ENCODE measurements around the gene HRCT1. TPM values are rescaled to one million over a fixed set of nuclear protein-coding genes. Genes with fewer than 3 reads are reported as not detected.

The HRCT1 gene
- total RNA-seq, 2 experiments from 2014 or later: not detected

GRCh38 chr9:35907711-35908503, 1.9 kb downstream of the HRCT1 start:
- no peaks in the 10 kb centered on the region for H3K9me3 Mint-ChIP-seq
- intact Hi-C loops (cut with DNase I, micrococcal nuclease): no loop called here
- ATAC-seq (ENCODE audit: poor library complexity) (peak; percentile 54), DNase-seq (peak in 3 of 14 experiments; percentile 42 to 47 (median 44))
- Histone ChIP-seq H3K4me1 (ENCODE audit: insufficient read depth, low read length) (peaks cover 94% of the 10 kb centered on the region), H3K36me3 (ENCODE audit: insufficient read depth, low read length) (no peaks in the 10 kb centered on the region), H3K27ac (ENCODE audit: low read depth in 1 of 2, low read length in 2 of 2) (no peak overlapping the region), H3K9me3 (ENCODE audit: control insufficient read depth in 1 of 2, insufficient read depth in 1 of 2, low read length in 2 of 2) (no peaks in the 10 kb centered on the region), H3K27me3 (ENCODE audit: control insufficient read depth in 1 of 2, insufficient read depth in 2 of 2, low read length in 2 of 2) (no peaks in the 10 kb centered on the region), H3K4me3 (ENCODE audit: low read length) (no peak overlapping the region)
- H3K27ac Mint-ChIP-seq: peak overlapping the region; percentile 88
- CTCF ChIA-PET: no interaction called here
- H3K4me3 Mint-ChIP-seq: peak overlapping the region; percentile 71
- H3K4me1 Mint-ChIP-seq (ENCODE audit: low read depth): peaks cover 80% of the 10 kb centered on the region
- H3K36me3 Mint-ChIP-seq (ENCODE audit: low read depth): no peaks in the 10 kb centered on the region
- POLR2A ChIA-PET: interaction anchor here (1.0 to 2.2 kb wide), 2 partner anchors 26 to 33 kb away, joined by 3 to 5 read pairs; no protein-coding TSS in a partner anchor
- TF ChIP-seq CTCF (IDR thresholded peaks at IDR 0.05): no peak
- H3K27me3 Mint-ChIP-seq: peaks cover 1% of the 10 kb centered on the region

- Histone ChIP-seq H3K27ac (ENCODE audit: low read depth in 1 of 2, low read length in 2 of 2) (peak overlapping the region; percentile 21 to 78), H3K4me1 (ENCODE audit: insufficient read depth, low read length) (peaks cover 90% of the 10 kb centered on the region), H3K4me3 (ENCODE audit: low read length) (no peak overlapping the region), H3K36me3 (ENCODE audit: insufficient read depth, low read length) (no peaks in the 10 kb centered on the region), H3K27me3 (ENCODE audit: control insufficient read depth in 1 of 2, insufficient read depth in 2 of 2, low read length in 2 of 2) (no peaks in the 10 kb centered on the region), H3K9me3 (ENCODE audit: control insufficient read depth in 1 of 2, insufficient read depth in 1 of 2, low read length in 2 of 2) (no peaks in the 10 kb centered on the region)
- DNase-seq (no peak), ATAC-seq (ENCODE audit: poor library complexity) (no peak)
- Mint-ChIP-seq H3K4me3 (peak overlapping the region; percentile 71), H3K27me3 (no peaks in the 10 kb centered on the region), H3K4me1 (ENCODE audit: low read depth) (peaks cover 75% of the 10 kb centered on the region), H3K9me3 (no peaks in the 10 kb centered on the region), H3K36me3 (ENCODE audit: low read depth) (no peaks in the 10 kb centered on the region), H3K27ac (peak overlapping the region; percentile 88)
- TF ChIP-seq CTCF (IDR thresholded peaks at IDR 0.05): no peak
- ChIA-PET POLR2A (interaction anchor here (1.0 to 2.2 kb wide), 2 partner anchors 26 to 32 kb away, joined by 3 to 5 read pairs; no protein-coding TSS in a partner anchor), CTCF (no interaction called here)
- intact Hi-C loops (cut with DNase I, micrococcal nuclease): no loop called here
Observed at GRCh38 chr9:35908504-35909125, 2.6 kb downstream of the HRCT1 start.

- CTCF ChIA-PET: no interaction called here
- no peaks in the 10 kb centered on the region for H3K36me3 Mint-ChIP-seq (ENCODE audit: low read depth)
- H3K27ac ChIP-seq (ENCODE audit: low read depth in 1 of 2, low read length in 2 of 2): peak within 1 kb of the TSS; percentile 62 to 78
- POLR2A ChIA-PET: interaction anchor here (1.0 kb wide), 1 partner anchor 25 kb away, joined by 3 read pairs; no protein-coding TSS in a partner anchor
- H3K36me3 ChIP-seq (ENCODE audit: insufficient read depth, low read length): no peaks in the 10 kb centered on the region
- no peaks in the 10 kb centered on the region for H3K9me3 ChIP-seq (ENCODE audit: control insufficient read depth in 1 of 2, insufficient read depth in 1 of 2, low read length in 2 of 2)
- H3K9me3 Mint-ChIP-seq: no peaks in the 10 kb centered on the region
- peak within 1 kb of the TSS; percentile 71 for H3K4me3 Mint-ChIP-seq
- peaks cover 87% of the 10 kb centered on the region for H3K4me1 ChIP-seq (ENCODE audit: insufficient read depth, low read length)
- intact Hi-C loops (cut with DNase I, micrococcal nuclease): no loop called here
- peaks cover 71% of the 10 kb centered on the region for H3K4me1 Mint-ChIP-seq (ENCODE audit: low read depth)
- no peak for TF ChIP-seq CTCF (IDR thresholded peaks at IDR 0.05)
- ATAC-seq (ENCODE audit: poor library complexity): no peak
- DNase-seq: no peak
- peak within 1 kb of the TSS; percentile 88 for H3K27ac Mint-ChIP-seq
- H3K27me3 ChIP-seq (ENCODE audit: control insufficient read depth in 1 of 2, insufficient read depth in 2 of 2, low read length in 2 of 2): no peaks in the 10 kb centered on the region
- no peaks in the 10 kb centered on the region for H3K27me3 Mint-ChIP-seq
- no peak within 1 kb of the TSS for H3K4me3 ChIP-seq (ENCODE audit: low read length)
Observed at GRCh38 chr9:35909274-35909673, 3.3 kb downstream of the HRCT1 start, which contains the start of gene SPAAR. Gene SPAAR (plus strand): TSS chr9:35909490. CDS start chr9:35910464, 974 bp downstream.
